Lung (tissue), 12 donors: ENCODE data around the gene YARS1. TPM values are rescaled to one million over a fixed set of nuclear protein-coding genes. Genes with fewer than 3 reads are reported as not detected.

ENCODE experiments used
- ATAC-seq: fragments of 200-7000 bp; cut with Tn5 transposase; one replicate; pipeline ENCODE4 v1.9.1; 2020; ENCODE audit warnings: moderate number of reproducible peaks; ENCODE audit not compliant: insufficient read depth, low FRiP score
- DNase-seq, 3 donors: peaks; one replicate each; pipeline ENCODE4 v3.0.0-alpha.2; 2013 to 2017
- H3K27ac ChIP-seq, 2 donors: one replicate each; pipeline ENCODE4 v1.5.1; 2013; ENCODE audit warnings: mild to moderate bottlenecking in 2 of 2, moderate library complexity in 2 of 2, control low read depth in 1 of 2, inconsistent platforms in 1 of 2, low read depth in 1 of 2, low read length in 1 of 2
- H3K27me3 ChIP-seq, 3 donors: one replicate each; pipeline ENCODE4 v1.5.1; 2013; ENCODE audit warnings: low read length in 2 of 3; ENCODE audit not compliant: control insufficient read depth in 3 of 3, insufficient read depth in 3 of 3
- H3K36me3 ChIP-seq, 4 donors: one replicate each; pipeline ENCODE4 v1.5.1; 2013; ENCODE audit warnings: low read length in 4 of 4, mild to moderate bottlenecking in 1 of 4, moderate library complexity in 1 of 4; ENCODE audit not compliant: control insufficient read depth in 4 of 4, insufficient read depth in 4 of 4
- H3K4me1 ChIP-seq, 5 donors: one replicate each; pipeline ENCODE4 v1.5.1; 2013; ENCODE audit warnings: low read length in 5 of 5, mild to moderate bottlenecking in 2 of 5, moderate library complexity in 1 of 5; ENCODE audit not compliant: control insufficient read depth in 5 of 5, insufficient read depth in 5 of 5
- H3K4me3 ChIP-seq: one replicate; pipeline ENCODE4 v1.5.1; 2013; ENCODE audit warnings: mild to moderate bottlenecking, control low read depth, moderate library complexity
- H3K9ac ChIP-seq, 2 donors: one replicate each; pipeline ENCODE4 v1.5.1; 2013; ENCODE audit warnings: low read length in 2 of 2, control low read depth in 1 of 2; ENCODE audit not compliant: insufficient read depth in 1 of 2
- H3K9me3 ChIP-seq, 4 donors: one replicate each; pipeline ENCODE4 v1.5.1; 2013; ENCODE audit warnings: low read length in 3 of 4, mild to moderate bottlenecking in 1 of 4, moderate library complexity in 1 of 4; ENCODE audit not compliant: control insufficient read depth in 4 of 4, insufficient read depth in 3 of 4
- WGBS, 2 donors: extraction: QIAGEN DNeasy Blood & Tissue Kit; methylation state at CpG; one replicate each; pipeline ENCODE4 v1.1.7; 2013; 5-methylcytosine and 5-hydroxymethylcytosine counted together
- polyA plus RNA-seq, 2 donors: library from polyadenylated mRNA; stranded (reverse); fragments of 200-250 nt; gene quantifications; one replicate each; pipeline ENCODE4 v1.2.1, GENCODE V29; 2013
- total RNA-seq, 2 donors: library from RNA; depleted of rRNA in 1 of 2; stranded (reverse); fragments of >200 nt in 1 of 2; gene quantifications; one replicate each; pipeline ENCODE4 v1.2.1, GENCODE V29; 2014 to 2021
- TF ChIP-seq, protein P1 (sequence below): IDR thresholded peaks from 2 replicates; pipeline ENCODE4 v1.5.1; 2012; ENCODE audit warnings: mild to moderate bottlenecking; ENCODE audit errors: control extremely low read depth, extremely low read depth
- donor health status: control.
- donor health status: control.
- donor health status: Bipolar disorder and iron deficiency.
- donor health status: healthy.
- donor health status: DM: yes; HTN: yes; CAD: no.

YARS1 gene
- total and polyA plus RNA-seq, 4 donors = 61.2 to 151 (median 77.8) TPM

GRCh38 chr1:32780628-32781234, 36.4 kb downstream of the YARS1 start:
- no peak overlapping the region for H3K27ac ChIP-seq
- H3K9me3 ChIP-seq = no peaks in the 10 kb centered on the region
- no peak overlapping the region for H3K4me3 ChIP-seq
- WGBS, 2 donors = 69 to 76% methylated on average over 8 of the region's 8 CpGs
- no peak for DNase-seq
- H3K9ac ChIP-seq = no peak overlapping the region
- TF ChIP-seq, protein P1, sequence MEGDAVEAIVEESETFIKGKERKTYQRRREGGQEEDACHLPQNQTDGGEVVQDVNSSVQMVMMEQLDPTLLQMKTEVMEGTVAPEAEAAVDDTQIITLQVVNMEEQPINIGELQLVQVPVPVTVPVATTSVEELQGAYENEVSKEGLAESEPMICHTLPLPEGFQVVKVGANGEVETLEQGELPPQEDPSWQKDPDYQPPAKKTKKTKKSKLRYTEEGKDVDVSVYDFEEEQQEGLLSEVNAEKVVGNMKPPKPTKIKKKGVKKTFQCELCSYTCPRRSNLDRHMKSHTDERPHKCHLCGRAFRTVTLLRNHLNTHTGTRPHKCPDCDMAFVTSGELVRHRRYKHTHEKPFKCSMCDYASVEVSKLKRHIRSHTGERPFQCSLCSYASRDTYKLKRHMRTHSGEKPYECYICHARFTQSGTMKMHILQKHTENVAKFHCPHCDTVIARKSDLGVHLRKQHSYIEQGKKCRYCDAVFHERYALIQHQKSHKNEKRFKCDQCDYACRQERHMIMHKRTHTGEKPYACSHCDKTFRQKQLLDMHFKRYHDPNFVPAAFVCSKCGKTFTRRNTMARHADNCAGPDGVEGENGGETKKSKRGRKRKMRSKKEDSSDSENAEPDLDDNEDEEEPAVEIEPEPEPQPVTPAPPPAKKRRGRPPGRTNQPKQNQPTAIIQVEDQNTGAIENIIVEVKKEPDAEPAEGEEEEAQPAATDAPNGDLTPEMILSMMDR = no peak
- H3K27me3 ChIP-seq = no peaks in the 10 kb centered on the region
- ATAC-seq = no peak
- peaks cover 27 to 53% (median 33%) of the 10 kb centered on the region in 4 donors for H3K36me3 ChIP-seq
- H3K4me1 ChIP-seq = peaks cover 0 to 3% (median 0%) of the 10 kb centered on the region in 5 donors

DNA sequence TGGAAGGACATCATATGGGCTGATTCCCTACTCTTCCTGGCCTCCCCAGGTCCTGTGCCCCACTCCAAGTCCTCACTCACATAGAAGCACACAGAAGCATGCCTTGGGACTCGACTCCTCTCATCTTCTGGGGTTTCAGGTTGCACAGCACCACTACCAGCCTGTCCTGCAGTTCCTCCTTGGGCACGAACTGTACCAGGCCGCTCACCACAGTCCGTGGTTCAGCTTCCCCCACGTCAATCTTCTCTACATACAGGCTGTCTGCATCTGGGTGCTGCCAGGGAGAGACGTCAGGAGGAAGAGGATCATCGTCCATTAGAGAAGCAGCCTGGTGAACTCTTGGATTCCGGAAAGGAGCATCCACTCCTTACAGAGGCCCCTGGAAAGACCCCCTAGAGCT, 37.2 kb downstream of the YARS1 start:
- Histone ChIP-seq H3K9me3 (no peaks in the 10 kb centered on the region), H3K9ac (no peak overlapping the region), H3K4me3 (no peak overlapping the region), H3K4me1 (peaks cover 0 to 4% (median 0%) of the 10 kb centered on the region in 5 donors), H3K27ac (no peak overlapping the region), H3K27me3 (no peaks in the 10 kb centered on the region), H3K36me3 (peaks cover 30 to 57% (median 39%) of the 10 kb centered on the region in 4 donors)
- DNase-seq (no peak), ATAC-seq (no peak)
- TF ChIP-seq, protein P1 = no peak
- WGBS, 2 donors = 70 to 87% methylated on average over 8 of the region's 8 CpGs

DNA sequence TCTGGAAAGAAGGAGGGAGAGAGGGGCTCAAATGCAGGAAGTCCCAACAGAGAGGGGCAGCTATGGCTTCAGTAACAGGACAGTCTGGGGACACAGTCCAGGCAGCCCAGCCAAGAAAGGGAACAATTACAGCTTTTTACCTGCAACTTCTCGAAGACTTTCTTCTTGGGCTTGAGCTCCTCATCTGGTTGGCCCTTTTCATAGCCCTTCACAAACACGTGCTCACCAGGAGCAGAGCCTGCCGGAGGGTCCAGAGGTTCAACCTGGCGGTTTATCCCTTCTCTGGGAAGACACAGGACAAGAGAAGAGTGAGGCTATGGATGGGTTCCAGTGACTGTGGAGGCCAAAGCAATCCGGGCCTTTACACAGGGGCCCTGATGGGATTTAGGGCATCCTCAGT, 37.9 kb downstream of the YARS1 start:
- TF ChIP-seq, protein P1 = no peak
- ATAC-seq = no peak

More for the DNA sequence above, 37.9 kb downstream of the YARS1 start:
- peaks cover 0 to 6% (median 0%) of the 10 kb centered on the region in 5 donors for H3K4me1 ChIP-seq
- H3K9ac ChIP-seq = no peak overlapping the region
- no peak for DNase-seq
- no peak overlapping the region for H3K27ac ChIP-seq
- H3K36me3 ChIP-seq = peaks cover 32 to 53% (median 43%) of the 10 kb centered on the region in 4 donors
- no peaks in the 10 kb centered on the region for H3K27me3 ChIP-seq
- WGBS, 2 donors = 97 to 99% methylated on average over 5 of the region's 5 CpGs
- H3K4me3 ChIP-seq = no peak overlapping the region
- H3K9me3 ChIP-seq = no peaks in the 10 kb centered on the region
